H1 (cell line): ENCODE results near the gene BORCS6. TPM values are rescaled to one million over a fixed set of nuclear protein-coding genes. Genes with fewer than 3 reads are reported as not detected.
A peak's percentile ranks its signal among the peaks of the same experiment; 100 is the strongest.

Experiments
- CTCF ChIA-PET: fragments of 300-600 bp; sonication (Branson Sonifier 250); formaldehyde crosslinking; loops from one replicate; lab custom pipeline; 2021; ENCODE audit not compliant: partially characterized antibody; lab: Charles Lee
- POLR2A ChIA-PET: fragments of 300-600 bp; sonication (Branson Sonifier 250); formaldehyde crosslinking; loops from one replicate; lab custom pipeline; 2021; ENCODE audit warnings: inconsistent platforms; ENCODE audit not compliant: partially characterized antibody; lab: Charles Lee
- DNase-seq, 2 experiments: peaks; one replicate each; pipeline versions ENCODE4 v3.0.0 to v3.0.0-alpha.2; 2010 to 2022; ENCODE audit warnings: low spot score in 2 of 2, low read depth in 1 of 2, mixed read lengths in 1 of 2
- FAIRE-seq: peaks from 2 replicates; lab custom pipeline; 2011; peaks lifted over from hg19 to GRCh38; lab: Jason Lieb, UNC
- H2AFZ ChIP-seq: 2 replicates; pipeline ENCODE4 v1.8.1; 2012; ENCODE audit warnings: low read length, inconsistent platforms
- H2AK5ac ChIP-seq: 2 replicates; pipeline ENCODE4 v1.6.1; 2013; ENCODE audit warnings: low read depth, low read length
- H2BK120ac ChIP-seq: replicated peaks from 2 replicates; pipeline ENCODE3; 2013; ENCODE audit warnings: low read depth, low read length, inconsistent platforms
- H2BK12ac ChIP-seq: 2 replicates; pipeline ENCODE4 v1.6.1; 2013; ENCODE audit warnings: low read depth, low read length
- H2BK15ac ChIP-seq: 2 replicates; pipeline ENCODE4 v1.6.1; 2013; ENCODE audit warnings: low read length
- H2BK20ac ChIP-seq: 2 replicates; pipeline ENCODE4 v1.6.1; 2013; ENCODE audit warnings: low read length
- H2BK5ac ChIP-seq: 2 replicates; pipeline ENCODE4 v1.6.1; 2013; ENCODE audit warnings: low read depth, low read length
- H3K14ac ChIP-seq: 2 replicates; pipeline ENCODE4 v1.6.1; 2013; ENCODE audit warnings: inconsistent platforms; ENCODE audit not compliant: insufficient read length
- H3K18ac ChIP-seq: 2 replicates; pipeline ENCODE4 v1.6.1; 2013; ENCODE audit warnings: low read length; ENCODE audit errors: extremely low read depth
- H3K23ac ChIP-seq: 2 replicates; pipeline ENCODE4 v1.6.1; 2013; ENCODE audit warnings: inconsistent platforms; ENCODE audit not compliant: insufficient read length
- H3K23me2 ChIP-seq: 2 replicates; pipeline ENCODE4 v1.6.1; 2013; ENCODE audit warnings: low read depth, low read length
- H3K27ac ChIP-seq: 2 replicates; pipeline ENCODE4 v1.6.1; 2011; ENCODE audit warnings: low read depth, low read length, inconsistent platforms
- H3K27me3 ChIP-seq, 4 experiments: replicated peaks in 1 of 4; 1 replicate in 1 of 4; 2 replicates in 3 of 4; pipeline versions ENCODE4 v1.6.1 to v1.8.1; 2011 to 2013; ENCODE audit warnings: low read length in 3 of 4, mild to moderate bottlenecking in 3 of 4, inconsistent platforms in 2 of 4, mixed read lengths in 2 of 4, moderate library complexity in 1 of 4; ENCODE audit not compliant: control insufficient read depth in 3 of 4, insufficient read depth in 3 of 4; ENCODE audit errors: extremely low read depth in 1 of 4
- H3K36me3 ChIP-seq, 4 experiments: 2 replicates each; pipeline versions ENCODE4 v1.6.1 to v1.8.1; 2011 to 2013; ENCODE audit warnings: mild to moderate bottlenecking in 4 of 4, low read length in 3 of 4, moderate library complexity in 2 of 4, control low read depth in 1 of 4, inconsistent platforms in 1 of 4; ENCODE audit not compliant: insufficient read depth in 4 of 4, control insufficient read depth in 2 of 4
- H3K4ac ChIP-seq: replicated peaks from 2 replicates; pipeline ENCODE3; 2013; ENCODE audit warnings: low read length, low read depth, mixed read lengths, inconsistent platforms; ENCODE audit not compliant: insufficient read length
- H3K4me1 ChIP-seq, 4 experiments: replicated peaks in 1 of 4; 1 replicate in 1 of 4; 2 replicates in 3 of 4; pipeline versions ENCODE4 v1.6.1 to v1.8.1; 2011 to 2013; ENCODE audit warnings: low read length in 3 of 4, inconsistent platforms in 2 of 4, mixed read lengths in 1 of 4; ENCODE audit not compliant: insufficient read depth in 4 of 4, control insufficient read depth in 3 of 4
- H3K4me2 ChIP-seq, 2 experiments: 2 replicates each; pipeline versions ENCODE4 v1.6.1 to v1.8.1; 2011 to 2013; ENCODE audit warnings: low read depth in 2 of 2, low read length in 2 of 2, control low read depth in 1 of 2, inconsistent platforms in 1 of 2, mild to moderate bottlenecking in 1 of 2; ENCODE audit not compliant: insufficient read depth in 1 of 2
- H3K4me3 ChIP-seq, 4 experiments: fragments of 200-600, 300-600 bp in 1 of 4; sonication (generic), shearing (Covaris generic), sonication (Bioruptor Twin) in 1 of 4; 2 replicates each; pipeline versions ENCODE4 v1.5.1 to v1.8.1; 2011 to 2016; ENCODE audit warnings: low read length in 4 of 4, low read depth in 3 of 4, control low read depth in 2 of 4, inconsistent platforms in 2 of 4, mild to moderate bottlenecking in 2 of 4, mixed read lengths in 1 of 4, moderate library complexity in 1 of 4; ENCODE audit not compliant: insufficient read depth in 2 of 4; ENCODE audit errors: extremely low read depth in 1 of 4
- H3K56ac ChIP-seq: replicated peaks from 2 replicates; pipeline ENCODE3; 2013; ENCODE audit warnings: low read depth, mild to moderate bottlenecking, mixed read lengths, low read length, inconsistent platforms; ENCODE audit not compliant: insufficient read length
- H3K79me1 ChIP-seq: 2 replicates; pipeline ENCODE4 v1.6.1; 2013; ENCODE audit warnings: low read depth, low read length, control low read depth
- H3K79me2 ChIP-seq, 2 experiments: 2 replicates each; pipeline versions ENCODE4 v1.6.1 to v1.8.1; 2012 to 2013; ENCODE audit warnings: low read length in 2 of 2, mild to moderate bottlenecking in 2 of 2, inconsistent platforms in 1 of 2; ENCODE audit not compliant: insufficient read depth in 2 of 2, control insufficient read depth in 1 of 2
- H3K9ac ChIP-seq, 4 experiments: replicated peaks in 1 of 4; 1 replicate in 1 of 4; 2 replicates in 3 of 4; pipeline versions ENCODE4 v1.6.1 to v1.8.1; 2011 to 2013; ENCODE audit warnings: low read depth in 3 of 4, low read length in 3 of 4, control low read depth in 2 of 4, mild to moderate bottlenecking in 2 of 4, moderate library complexity in 2 of 4, inconsistent platforms in 1 of 4; ENCODE audit errors: extremely low read depth in 1 of 4
- H3K9me3 ChIP-seq, 2 experiments: 2 replicates each; pipeline versions ENCODE4 v1.6.1 to v1.8.1; 2012 to 2013; ENCODE audit warnings: mild to moderate bottlenecking in 2 of 2, moderate library complexity in 2 of 2, control low read depth in 1 of 2, inconsistent platforms in 1 of 2, low read depth in 1 of 2, low read length in 1 of 2, mixed read lengths in 1 of 2; ENCODE audit not compliant: insufficient read depth in 2 of 2
- H4K20me1 ChIP-seq, 2 experiments: replicated peaks in 1 of 2; 2 replicates each; pipeline versions ENCODE3 to v1.8.1; 2011 to 2013; ENCODE audit warnings: inconsistent platforms in 2 of 2, low read length in 2 of 2, mild to moderate bottlenecking in 1 of 2; ENCODE audit not compliant: insufficient read depth in 2 of 2, control insufficient read depth in 1 of 2
- H4K5ac ChIP-seq: 2 replicates; pipeline ENCODE4 v1.6.1; 2013; ENCODE audit warnings: low read length, low read depth, mixed read lengths, inconsistent platforms; ENCODE audit not compliant: insufficient read length
- H4K8ac ChIP-seq: 2 replicates; pipeline ENCODE4 v1.8.0; 2013; ENCODE audit warnings: mild to moderate bottlenecking, moderate library complexity, low read length, inconsistent platforms; ENCODE audit not compliant: insufficient read depth; ENCODE audit errors: extremely low read depth
- H4K91ac ChIP-seq: replicated peaks from 2 replicates; pipeline ENCODE3; 2013; ENCODE audit warnings: low read length, mixed read lengths, inconsistent platforms; ENCODE audit not compliant: insufficient read length
- BCL11A ChIP-seq, 2 experiments: IDR thresholded peaks; one replicate each; pipeline ENCODE4 v1.6.1; 2011; ENCODE audit warnings: low read depth in 2 of 2, low read length in 2 of 2, mild to moderate bottlenecking in 2 of 2
- CHD1 ChIP-seq: IDR thresholded peaks from 2 replicates; pipeline ENCODE4 v1.6.1; 2012; ENCODE audit warnings: low read depth, low read length, improper control_type of control experiment
- POLR2AphosphoS5 ChIP-seq: IDR thresholded peaks from 2 replicates; pipeline ENCODE4 v1.6.1; 2011; ENCODE audit warnings: low read depth, low read length
- RFX5 ChIP-seq: IDR thresholded peaks from 2 replicates; pipeline ENCODE4 v1.6.1; 2011; ENCODE audit warnings: low read depth, low read length, improper control_type of control experiment, borderline replicate concordance
- SIRT6 ChIP-seq: IDR thresholded peaks from one replicate; pipeline ENCODE4 v1.7.1; 2012; ENCODE audit warnings: low read length, inconsistent platforms
- SIX5 ChIP-seq: IDR thresholded peaks from 2 replicates; pipeline ENCODE4 v1.6.1; 2011; ENCODE audit warnings: mild to moderate bottlenecking, low read depth, low read length
- TCF12 ChIP-seq: IDR thresholded peaks from 2 replicates; pipeline ENCODE4 v1.6.1; 2011; ENCODE audit warnings: low read depth, mild to moderate bottlenecking, low read length
- ZNF274 ChIP-seq: IDR thresholded peaks from 2 replicates; pipeline ENCODE4 v1.7.0; 2012; ENCODE audit warnings: low read length, borderline replicate concordance; ENCODE audit errors: extremely low read depth
- WGBS, 2 experiments: shearing (Covaris generic) in 1 of 2; methylation state at CpG; one replicate each; pipeline versions ENCODE4 v1.1.6 to v1.1.7; 2013 to 2015; ENCODE audit warnings: low lambda C conversion rate in 2 of 2, mixed read lengths in 2 of 2, inconsistent platforms in 1 of 2, low coverage in 1 of 2, missing lambda C conversion rate in 1 of 2; ENCODE audit not compliant: insufficient replicate concordance in 2 of 2, insufficient coverage in 1 of 2, insufficient read length in 1 of 2; ENCODE audit errors: extremely low coverage in 1 of 2, missing lambda C conversion rate in 1 of 2; 5-methylcytosine and 5-hydroxymethylcytosine counted together
- polyA plus RNA-seq, 7 experiments: library from polyadenylated mRNA; depleted of rRNA in 3 of 7; stranded (reverse) in 5 of 7; unstranded in 2 of 7; fragments of >200 nt in 5 of 7; fragments of 200-250 nt in 2 of 7; gene quantifications; 1 replicate in 5 of 7; 2 replicates in 1 of 7; 4 replicates in 1 of 7; pipeline versions ENCODE4 v1.2.1 to v1.2.3, GENCODE V29; 2011 to 2013; ENCODE audit warnings: missing spikeins in 2 of 7, mixed read lengths in 2 of 7
- total RNA-seq: library from RNA; stranded (reverse); fragmentation: NEBNext Ultra II Directional; extraction: Animal tissue kit (Norgen Biotek cat#: 25700); gene quantifications from 2 replicates; pipeline ENCODE4 v1.2.1, GENCODE V29; 2021

Gene BORCS6
- total and polyA plus RNA-seq, 2 of the 8 experiments (the other 6 are each of a cell fraction or from before 2014, with no cell fraction given) = 3.3 to 3.6 TPM

DNA sequence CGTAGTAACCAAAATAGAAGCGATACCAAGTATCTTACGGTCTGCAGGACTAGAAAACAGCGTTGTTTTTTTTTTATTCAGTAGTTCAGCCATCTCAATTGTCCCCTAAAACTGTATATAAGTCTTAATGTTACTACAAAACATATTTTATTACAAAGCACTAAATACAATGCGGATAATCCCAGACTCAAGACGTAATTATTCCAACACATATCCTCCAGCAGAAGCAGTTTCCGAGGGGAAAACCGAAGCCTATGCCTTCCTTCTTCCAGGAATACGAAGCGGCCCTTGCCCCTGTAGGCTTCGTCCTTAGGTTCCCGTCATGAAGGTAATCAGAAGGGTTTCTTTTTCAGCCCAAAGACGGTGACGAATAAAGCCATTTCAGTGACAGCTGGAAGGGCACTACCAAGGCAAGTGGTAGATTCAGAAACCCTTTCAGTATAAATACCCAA lies 16.1 kb downstream of the BORCS6 start:
- peak overlapping the region; percentile 27 for H4K5ac ChIP-seq
- H2BK12ac ChIP-seq = no peak overlapping the region
- no peak overlapping the region for H2BK20ac ChIP-seq
- no peak overlapping the region for H3K14ac ChIP-seq
- no peak overlapping the region for H2BK120ac ChIP-seq
- ChIA-PET CTCF (interaction anchor here (0.9 to 1.1 kb wide), 3 partner anchors 16 to 40 kb away, joined by 3 read pairs; no protein-coding TSS in a partner anchor), POLR2A (interaction anchor here (1.0 to 9.3 kb wide), 47 partner anchors 8 to 860 kb away, joined by 3 to 289 read pairs (median 6); partner anchors contain the start of genes ATP1B2, AURKB, BORCS6 and CTC1)
- peaks cover 18% of the 10 kb centered on the region for H3K23me2 ChIP-seq
- 6% methylated on average over 14 of the region's 14 CpGs; no CpG with 5 or more reads in 1 of the 2 experiments for whole genome bisulfite sequencing, 2 experiments
- H3K18ac ChIP-seq = peak overlapping the region; percentile 54; the same call in 1 of the 2 replicates
- H3K9me3 ChIP-seq = no peaks in the 10 kb centered on the region
- no peak overlapping the region for H4K91ac ChIP-seq
- peak overlapping the region; percentile 47; the same call in 1 of the 2 replicates for H2AFZ ChIP-seq
- H3K27me3 ChIP-seq = no peaks in the 10 kb centered on the region
- H3K9ac ChIP-seq = peak overlapping the region in 2 of 4 experiments; percentile 23 to 94; a peak in 4 of 7 replicates
- H3K4me1 ChIP-seq = peaks cover 3 to 13% (median 8%) of the 10 kb centered on the region in 4 experiments
- no peak for FAIRE-seq
- H2AK5ac ChIP-seq = no peak overlapping the region
- peak overlapping the region; percentile 74 to 96 for H3K4me2 ChIP-seq
- H3K4me3 ChIP-seq = peak overlapping the region; percentile 38 to 68 (median 51)
- H3K27ac ChIP-seq = peak overlapping the region; percentile 99
- no peak overlapping the region for H3K4ac ChIP-seq
- no peak overlapping the region for H2BK15ac ChIP-seq
- no peak overlapping the region for H3K23ac ChIP-seq
- no peaks in the 10 kb centered on the region for H3K79me2 ChIP-seq
- no peak overlapping the region for H4K8ac ChIP-seq
- no peak for DNase-seq
- no peaks in the 10 kb centered on the region for H3K79me1 ChIP-seq
- H2BK5ac ChIP-seq = no peak overlapping the region; the same call in 1 of the 2 replicates
- no peaks in the 10 kb centered on the region for H4K20me1 ChIP-seq
- H3K36me3 ChIP-seq = no peaks in the 10 kb centered on the region
- H3K56ac ChIP-seq = no peak overlapping the region
- no peak for TF ChIP-seq ZNF274
- no peak for TF ChIP-seq CHD1
- no peak for TF ChIP-seq RFX5
- TF ChIP-seq POLR2AphosphoS5 = no peak
- no peak for TF ChIP-seq SIX5
- TF ChIP-seq TCF12 = no peak
- no peak for TF ChIP-seq SIRT6
- TF ChIP-seq BCL11A (IDR thresholded peaks at IDR 0.05; ENCODE audit: low read depth in 2 of 2, low read length in 2 of 2) = no peak
